Muscle layer of duodenum (tissue), 2 donors: ENCODE results near the gene RUBCN.
"Not testable (repeated sequence)": the region's sequence is repeated elsewhere in the genome, so short reads cannot be mapped to it uniquely, and the experiment has no call there.

ENCODE experiments used
- H3K27ac ChIP-seq: one replicate; pipeline ENCODE4 v1.7.0; 2013; ENCODE audit warnings: mild to moderate bottlenecking, low read length
- H3K27me3 ChIP-seq: one replicate; pipeline ENCODE4 v1.7.0; 2013; ENCODE audit warnings: low read depth, mild to moderate bottlenecking, control low read depth, low read length
- H3K36me3 ChIP-seq, 2 donors: one replicate each; pipeline ENCODE4 v1.7.0; 2013; ENCODE audit warnings: low read length in 2 of 2, control low read depth in 1 of 2, mild to moderate bottlenecking in 1 of 2; ENCODE audit not compliant: insufficient read depth in 2 of 2, control insufficient read depth in 1 of 2
- H3K4me1 ChIP-seq, 2 donors: one replicate each; pipeline ENCODE4 v1.7.0; 2013; ENCODE audit warnings: low read length in 2 of 2, mild to moderate bottlenecking in 2 of 2, control low read depth in 1 of 2, moderate library complexity in 1 of 2; ENCODE audit not compliant: insufficient read depth in 2 of 2, control insufficient read depth in 1 of 2
- H3K4me3 ChIP-seq, 2 donors: one replicate each; pipeline ENCODE4 v1.7.0; 2013; ENCODE audit warnings: low read length in 2 of 2, low read depth in 1 of 2, mild to moderate bottlenecking in 1 of 2
- H3K9me3 ChIP-seq, 2 donors: one replicate each; pipeline ENCODE4 v1.7.0; 2013; ENCODE audit warnings: low read length in 2 of 2, control low read depth in 1 of 2, mild to moderate bottlenecking in 1 of 2; ENCODE audit not compliant: control insufficient read depth in 1 of 2
- donor health status: healthy.

The RUBCN gene

GRCh38 chr3:197656960-197657359 is 79.7 kb downstream of the RUBCN start:
- not testable (repeated sequence) for H3K4me1 ChIP-seq, H3K9me3 ChIP-seq, H3K27ac ChIP-seq, H3K36me3 ChIP-seq, H3K27me3 ChIP-seq, H3K4me3 ChIP-seq

GRCh38 chr3:197656129-197656528 is 80.6 kb downstream of the RUBCN start:
- not testable (repeated sequence) for H3K4me1 ChIP-seq, H3K27me3 ChIP-seq, H3K27ac ChIP-seq, H3K36me3 ChIP-seq, H3K9me3 ChIP-seq, H3K4me3 ChIP-seq

- not testable (repeated sequence) for H3K4me3 ChIP-seq, H3K36me3 ChIP-seq, H3K27me3 ChIP-seq, H3K4me1 ChIP-seq, H3K27ac ChIP-seq, H3K9me3 ChIP-seq
Observed at GRCh38 chr3:197654998-197655330, 81.7 kb downstream of the RUBCN start.

- not testable (repeated sequence) for H3K4me3 ChIP-seq, H3K27ac ChIP-seq, H3K9me3 ChIP-seq, H3K27me3 ChIP-seq, H3K4me1 ChIP-seq, H3K36me3 ChIP-seq
Observed at GRCh38 chr3:197654090-197654997, 82.4 kb downstream of the RUBCN start.

GRCh38 chr3:197652860-197653259 is 83.8 kb downstream of the RUBCN start:
- H3K27me3 ChIP-seq, H3K27ac ChIP-seq, H3K4me1 ChIP-seq, H3K4me3 ChIP-seq, H3K36me3 ChIP-seq, H3K9me3 ChIP-seq: not testable (repeated sequence)

- not testable (repeated sequence) for H3K27ac ChIP-seq, H3K27me3 ChIP-seq, H3K9me3 ChIP-seq, H3K4me3 ChIP-seq, H3K4me1 ChIP-seq, H3K36me3 ChIP-seq
Observed at GRCh38 chr3:197647649-197648048, 89.1 kb downstream of the RUBCN start.

- not testable (repeated sequence) for H3K4me3 ChIP-seq, H3K27ac ChIP-seq, H3K36me3 ChIP-seq, H3K27me3 ChIP-seq, H3K9me3 ChIP-seq, H3K4me1 ChIP-seq
Observed at GRCh38 chr3:197647191-197647590, 89.5 kb downstream of the RUBCN start.

GRCh38 chr3:197646294-197646693 is 90.4 kb downstream of the RUBCN start:
- not testable (repeated sequence) for H3K27me3 ChIP-seq, H3K27ac ChIP-seq, H3K4me1 ChIP-seq, H3K4me3 ChIP-seq, H3K9me3 ChIP-seq, H3K36me3 ChIP-seq

- H3K27ac ChIP-seq, H3K4me1 ChIP-seq, H3K4me3 ChIP-seq, H3K9me3 ChIP-seq, H3K27me3 ChIP-seq, H3K36me3 ChIP-seq: not testable (repeated sequence)
Observed at GRCh38 chr3:197637556-197637955, 99.1 kb downstream of the RUBCN start.

GRCh38 chr3:197631989-197632388 is 104.7 kb downstream of the RUBCN start:
- not testable (repeated sequence) for H3K27ac ChIP-seq, H3K4me1 ChIP-seq, H3K4me3 ChIP-seq, H3K27me3 ChIP-seq, H3K9me3 ChIP-seq, H3K36me3 ChIP-seq

- not testable (repeated sequence) for H3K4me3 ChIP-seq, H3K36me3 ChIP-seq, H3K4me1 ChIP-seq, H3K9me3 ChIP-seq, H3K27me3 ChIP-seq, H3K27ac ChIP-seq
Observed at GRCh38 chr3:197630766-197631165, 105.9 kb downstream of the RUBCN start.

- not testable (repeated sequence) for H3K4me3 ChIP-seq, H3K27me3 ChIP-seq, H3K27ac ChIP-seq
Observed at GRCh38 chr3:197629286-197629685, 107.4 kb downstream of the RUBCN start.

More at GRCh38 chr3:197629286-197629685, 107.4 kb downstream of the RUBCN start:
- not testable (repeated sequence) for H3K36me3 ChIP-seq, H3K4me1 ChIP-seq, H3K9me3 ChIP-seq
